Measurements from ENCODE around the gene ZNF132.
A peak's percentile ranks its signal among the peaks of the same experiment; 100 is the strongest.
"Not testable (repeated sequence)": the region's sequence is repeated elsewhere in the genome, so short reads cannot be mapped to it uniquely, and the experiment has no call there.

The ZNF132 gene

GRCh38 chr19:58439576-58440554 lies at the start of gene ZNF132:
Gene ZNF132, minus strand, starts transcription at chr19:58440153. Its CDS starts 332 bp downstream, at chr19:58439821.
- DNase-seq, result peak; percentile 92 to 94

DNA sequence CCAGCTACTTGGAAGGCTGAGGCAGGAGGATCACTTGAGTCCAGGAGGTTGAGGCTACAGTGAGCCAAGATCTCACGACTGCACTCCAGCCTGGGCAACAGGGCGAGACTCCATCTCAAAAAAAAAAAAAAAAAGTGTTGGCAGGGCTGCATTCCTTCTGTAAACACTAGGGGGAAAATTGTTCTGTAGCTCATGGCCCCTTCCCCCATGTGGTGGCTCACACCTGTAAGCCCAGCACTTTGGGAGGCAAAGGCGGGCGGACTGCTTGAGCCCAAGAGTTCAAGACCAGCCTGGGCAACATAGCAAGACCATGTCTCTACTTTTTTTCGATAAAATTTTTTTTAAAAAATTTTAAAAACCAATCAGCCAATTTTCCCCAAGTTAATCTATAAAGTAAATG lies 44.4 kb upstream of the ZNF132 start:
- DNase-seq, result not testable (repeated sequence)

DNA sequence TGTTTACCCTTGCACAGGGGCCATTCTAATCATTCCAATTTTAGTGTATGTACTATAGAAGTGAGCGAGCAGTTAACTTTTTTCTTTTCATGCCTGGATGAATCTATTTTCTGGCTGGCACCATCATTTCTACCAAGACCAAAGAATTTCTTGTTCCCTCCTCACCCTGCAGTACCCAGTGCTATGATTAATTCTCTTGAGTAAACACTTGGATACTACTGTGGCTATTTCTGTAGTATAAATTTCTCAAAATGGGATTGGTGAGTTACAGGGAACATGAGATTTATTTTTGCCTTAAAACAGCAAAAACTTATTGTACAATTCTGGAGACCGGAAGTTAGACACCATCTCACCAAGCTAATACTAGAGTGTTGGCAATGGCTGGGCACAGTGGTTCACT lies 43.8 kb upstream of the ZNF132 start:
- no peak for DNase-seq

DNA sequence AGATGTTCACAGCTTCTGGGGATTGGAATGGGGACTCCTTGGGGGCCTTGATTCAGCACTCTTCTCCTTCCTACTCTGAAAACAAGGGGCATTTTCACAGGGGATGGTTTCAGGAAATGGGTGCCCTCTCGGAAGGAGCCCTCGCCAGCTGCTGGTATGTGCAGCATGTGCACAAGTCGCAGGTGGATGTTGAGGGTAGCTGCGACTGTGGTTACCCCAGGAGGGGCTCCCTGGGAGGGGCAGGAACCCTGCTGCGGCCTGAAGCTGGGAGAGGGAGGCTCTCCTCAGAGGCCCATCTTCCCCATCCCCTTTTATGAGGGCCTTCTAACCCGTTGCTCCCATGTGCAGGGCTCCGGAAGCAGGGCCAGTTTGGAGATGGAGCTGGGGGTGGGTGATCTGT lies 42.4 kb upstream of the ZNF132 start:
- DNase-seq, result no peak

GRCh38 chr19:58480831-58481230 lies 40.9 kb upstream of the ZNF132 start:
- no peak for DNase-seq

GRCh38 chr19:58480481-58480830 lies 40.5 kb upstream of the ZNF132 start:
- DNase-seq, result no peak

DNA sequence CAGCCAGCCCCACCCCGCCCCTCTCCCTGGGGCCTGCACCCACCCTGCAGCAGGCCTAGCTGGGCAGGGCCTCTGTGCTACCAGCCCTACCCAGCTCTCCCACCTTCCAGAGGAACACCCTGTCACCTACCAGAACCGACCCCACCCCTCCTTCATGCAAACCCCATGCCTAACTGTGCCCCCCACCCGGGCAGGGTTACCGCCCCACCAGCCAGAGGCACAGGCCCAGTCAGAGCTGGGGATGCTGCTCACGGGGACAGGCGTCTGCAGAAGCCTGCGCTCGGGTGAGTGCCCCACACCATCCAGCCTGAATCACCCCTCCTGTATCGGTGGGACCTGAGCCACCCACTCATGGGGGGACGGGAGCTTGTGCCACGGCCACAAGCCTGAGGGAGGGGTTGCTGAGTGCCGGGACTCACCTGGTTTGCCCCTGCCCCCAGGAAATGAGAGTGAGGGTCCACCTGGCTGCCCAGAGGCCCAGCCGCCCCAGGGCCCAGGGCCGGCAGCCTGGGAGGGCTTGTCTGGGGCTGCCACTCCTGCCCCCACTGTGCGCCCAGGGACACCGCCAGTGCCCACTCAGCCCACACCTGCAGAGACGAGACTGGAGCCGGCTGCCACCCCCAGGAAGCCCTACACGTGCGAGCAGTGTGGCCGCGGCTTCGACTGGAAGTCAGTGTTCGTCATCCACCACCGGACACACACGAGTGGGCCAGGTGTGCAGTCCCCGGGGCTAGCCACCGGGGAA lies 40.0 kb upstream of the ZNF132 start:
- DNase-seq, result no peak

DNA sequence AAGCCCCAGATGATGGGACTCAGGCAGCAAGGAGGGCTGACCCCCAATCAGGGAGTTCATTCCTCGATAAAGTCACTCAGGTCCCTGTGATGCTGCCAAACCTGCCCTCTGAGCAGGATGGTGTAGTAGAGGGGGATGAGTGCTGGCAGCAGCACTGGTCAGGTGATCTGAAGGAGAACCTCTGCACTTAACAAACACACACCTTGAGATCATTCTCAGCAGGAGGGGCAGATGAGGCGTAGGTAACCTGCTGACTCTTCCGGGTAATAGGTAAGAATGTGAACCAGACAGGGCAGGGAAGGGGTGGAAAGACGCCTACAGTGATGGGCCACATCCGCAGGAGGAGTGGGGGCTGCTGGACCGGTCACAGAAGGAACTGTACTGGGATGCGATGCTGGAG lies 39.4 kb upstream of the ZNF132 start:
- no peak for DNase-seq

DNA sequence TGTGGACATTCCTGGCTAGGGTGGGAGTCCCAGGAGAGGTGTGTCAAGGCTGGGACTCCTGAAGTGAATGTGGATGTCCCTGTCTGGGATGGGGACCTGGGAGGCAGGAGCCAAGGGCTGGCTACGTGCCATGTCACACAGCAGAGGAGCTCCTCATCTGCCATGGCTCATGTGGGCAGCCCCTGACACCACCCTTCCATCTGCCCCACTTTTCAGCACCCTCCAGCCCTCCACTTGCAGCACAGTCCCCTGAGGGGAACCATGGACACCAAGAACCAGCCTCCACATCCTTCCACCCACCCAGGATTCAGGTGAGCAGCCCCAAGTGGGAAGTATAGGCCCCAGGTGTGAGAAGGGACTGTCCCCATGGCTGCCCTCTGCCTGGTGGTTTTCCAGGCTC lies 37.9 kb upstream of the ZNF132 start:
- DNase-seq, result no peak

DNA sequence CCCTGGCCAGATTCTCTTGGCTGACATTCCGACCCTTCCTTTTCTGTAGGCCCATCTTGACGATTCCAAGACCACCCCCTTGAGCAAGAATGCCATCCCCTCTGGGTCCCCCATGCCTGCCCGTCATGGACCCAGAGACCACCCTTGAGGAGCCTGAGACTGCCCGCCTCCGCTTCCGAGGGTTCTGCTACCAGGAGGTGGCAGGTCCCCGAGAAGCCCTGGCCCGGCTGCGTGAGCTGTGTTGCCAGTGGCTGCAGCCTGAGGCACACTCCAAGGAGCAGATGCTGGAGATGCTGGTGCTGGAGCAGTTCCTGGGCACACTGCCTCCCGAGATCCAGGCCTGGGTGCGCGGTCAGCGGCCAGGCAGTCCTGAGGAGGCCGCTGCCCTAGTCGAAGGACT lies 37.2 kb upstream of the ZNF132 start:
- DNase-seq, result no peak

- no peak for DNase-seq
These were observed 36.6 kb upstream of the ZNF132 start for GRCh38 chr19:58476498-58477015.

GRCh38 chr19:58475714-58476497 lies 36.0 kb upstream of the ZNF132 start, which contains the start of gene ZNF446:
Gene ZNF446, plus strand, starts transcription at chr19:58476352. Its CDS starts 867 bp downstream, at chr19:58477219.
- DNase-seq, result peak; percentile 94

- no peak for DNase-seq
These were observed 35.2 kb upstream of the ZNF132 start for GRCh38 chr19:58474997-58475713.

DNA sequence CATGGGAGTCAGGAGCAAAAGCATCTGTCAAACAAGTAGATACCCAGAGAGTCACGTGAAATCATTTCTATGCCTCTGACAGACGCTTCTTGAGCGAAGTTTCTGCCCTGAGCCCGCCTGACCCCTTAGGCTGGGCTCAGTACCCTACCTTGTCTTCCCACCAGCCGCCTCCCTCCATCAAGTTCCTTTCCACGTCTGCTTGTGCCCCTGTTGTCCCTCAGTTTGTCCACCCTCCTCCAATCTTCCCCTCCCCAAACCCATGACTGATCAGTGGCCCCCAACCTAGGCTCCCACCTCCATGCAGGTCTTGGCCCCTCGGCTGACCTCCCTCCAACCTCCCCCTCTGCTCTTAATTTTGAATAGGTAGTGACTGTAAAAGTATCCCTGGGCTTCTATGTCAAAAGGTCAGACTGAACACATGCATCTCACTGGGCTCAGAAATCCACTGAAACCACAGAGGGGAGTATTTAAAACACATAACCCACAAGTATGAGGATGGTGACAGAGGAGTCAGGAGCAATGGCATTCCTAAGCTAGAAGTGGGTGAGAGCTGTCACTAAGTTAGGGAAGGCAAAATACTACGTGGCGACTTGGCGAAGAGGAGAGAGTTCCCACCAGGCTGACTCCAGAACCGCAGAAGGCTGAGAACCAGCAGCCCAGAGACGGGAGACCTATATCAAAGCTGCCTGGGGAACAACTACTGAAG lies 34.5 kb upstream of the ZNF132 start:
- DNase-seq, result no peak

DNA sequence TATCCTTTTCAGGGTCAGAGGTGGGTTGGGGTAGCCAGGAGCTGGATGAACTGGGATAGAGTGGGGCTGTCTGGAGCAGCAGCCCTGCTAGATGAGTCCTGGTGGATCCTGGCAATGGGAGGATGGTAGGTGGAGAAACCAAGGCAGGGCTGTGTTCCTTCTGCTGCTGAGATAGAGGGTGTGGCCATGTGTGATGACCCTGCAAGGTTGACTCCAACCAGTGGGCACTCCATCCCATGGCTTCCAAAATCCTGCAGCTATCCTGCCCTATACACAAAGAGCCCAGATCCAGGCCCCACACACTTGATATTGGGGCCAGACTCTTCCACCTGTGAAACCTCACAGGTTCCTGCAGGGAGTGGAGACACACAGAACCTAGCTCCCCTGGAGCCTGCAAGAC lies 33.8 kb upstream of the ZNF132 start:
- no peak for DNase-seq

DNA sequence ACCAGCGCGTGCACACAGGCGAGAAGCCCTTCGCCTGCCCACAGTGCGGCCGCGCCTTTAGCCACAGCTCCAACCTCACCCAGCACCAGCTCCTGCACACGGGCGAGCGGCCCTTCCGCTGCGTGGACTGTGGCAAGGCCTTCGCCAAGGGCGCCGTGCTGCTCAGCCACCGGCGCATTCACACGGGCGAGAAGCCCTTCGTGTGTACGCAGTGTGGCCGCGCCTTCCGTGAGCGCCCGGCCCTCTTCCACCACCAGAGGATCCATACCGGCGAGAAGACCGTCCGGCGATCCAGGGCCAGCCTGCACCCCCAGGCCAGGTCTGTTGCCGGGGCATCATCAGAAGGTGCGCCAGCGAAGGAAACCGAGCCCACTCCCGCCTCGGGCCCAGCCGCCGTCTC lies 31.8 kb upstream of the ZNF132 start:
- no peak for DNase-seq

- DNase-seq, result not testable (repeated sequence)
These were observed 31.0 kb upstream of the ZNF132 start for GRCh38 chr19:58470837-58471543.

DNA sequence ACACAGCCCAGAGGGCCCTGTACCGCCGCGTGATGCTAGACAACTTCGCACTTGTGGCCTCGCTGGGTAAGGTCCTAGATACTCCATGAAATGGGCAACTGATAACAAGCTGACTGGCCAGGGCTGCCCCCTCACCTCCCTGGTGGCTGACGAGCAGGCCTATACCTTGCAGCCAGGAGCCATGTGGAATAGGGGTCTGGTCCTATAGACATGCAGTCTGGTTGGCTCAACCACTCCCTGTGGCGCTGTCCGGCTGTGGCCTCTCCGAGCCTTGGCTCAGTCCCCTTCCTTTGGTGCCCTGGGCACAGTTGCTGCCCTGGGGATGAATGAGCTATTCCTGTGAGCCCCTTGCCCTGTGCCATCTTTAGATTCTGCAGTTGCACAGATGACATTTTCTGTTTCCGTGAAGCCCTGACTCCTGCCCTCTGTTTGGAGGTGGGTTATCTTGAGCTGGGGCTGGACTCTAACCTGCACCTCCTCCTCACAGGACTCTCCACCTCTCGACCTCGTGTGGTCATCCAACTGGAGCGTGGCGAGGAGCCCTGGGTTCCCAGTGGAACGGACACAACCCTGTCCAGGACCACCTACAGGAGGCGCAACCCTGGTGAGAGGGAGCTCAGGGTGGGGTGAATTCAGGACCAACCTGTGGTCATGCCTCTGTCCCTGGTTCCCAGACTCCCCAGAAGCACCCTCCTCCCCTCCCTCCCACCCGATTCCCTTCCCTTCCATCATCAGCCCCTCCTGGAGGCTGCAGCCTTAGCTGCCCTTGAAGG lies 29.5 kb upstream of the ZNF132 start:
- DNase-seq, result no peak

- DNase-seq, result no peak
These were observed 28.4 kb upstream of the ZNF132 start for GRCh38 chr19:58468216-58468839.
